COLO829 (cell line): ENCODE results near the gene DUS1L.

ENCODE experiments used
- DNase-seq: peaks from one replicate; pipeline ENCODE4 v3.0.0; 2012; ENCODE audit warnings: low spot score

Gene DUS1L

GRCh38 chr17:82023447-82024241 lies 42.0 kb downstream of the DUS1L start:
- DNase-seq, result no peak

- DNase-seq, result peak; percentile 94
These were observed 42.6 kb downstream of the DUS1L start, which contains the start of gene LRRC45 for GRCh38 chr17:82022981-82023446. Gene LRRC45, plus strand, starts transcription at chr17:82023305. Its CDS starts 339 bp downstream, at chr17:82023644.

GRCh38 chr17:82022310-82022980 lies 43.2 kb downstream of the DUS1L start, which contains the start of gene CENPX:
Gene CENPX, minus strand, starts transcription at chr17:82022878. Its CDS starts 17 bp downstream, at chr17:82022861.
- no peak for DNase-seq

- DNase-seq, result no peak
These were observed 43.7 kb downstream of the DUS1L start for GRCh38 chr17:82021900-82022309.

- no peak for DNase-seq
These were observed 44.3 kb downstream of the DUS1L start for GRCh38 chr17:82021107-82021899.

GRCh38 chr17:82020572-82021106 lies 45.0 kb downstream of the DUS1L start:
- DNase-seq, result no peak

- no peak for DNase-seq
These were observed 45.7 kb downstream of the DUS1L start for GRCh38 chr17:82019690-82020571.

GRCh38 chr17:82018989-82019689 lies 46.5 kb downstream of the DUS1L start:
- DNase-seq, result no peak

GRCh38 chr17:82018152-82018988 lies 47.2 kb downstream of the DUS1L start:
- DNase-seq, result no peak

GRCh38 chr17:82017612-82018151 lies 47.9 kb downstream of the DUS1L start:
- DNase-seq, result no peak

GRCh38 chr17:82016875-82017459 lies 48.6 kb downstream of the DUS1L start:
- no peak for DNase-seq

- no peak for DNase-seq
These were observed 49.3 kb downstream of the DUS1L start for GRCh38 chr17:82016061-82016874.

GRCh38 chr17:82015311-82015971 lies 50.2 kb downstream of the DUS1L start:
- DNase-seq, result no peak

- no peak for DNase-seq
These were observed 50.7 kb downstream of the DUS1L start for GRCh38 chr17:82014971-82015310.

GRCh38 chr17:82014432-82014831 lies 51.2 kb downstream of the DUS1L start:
- no peak for DNase-seq

GRCh38 chr17:82013772-82014321 lies 51.8 kb downstream of the DUS1L start:
- DNase-seq, result no peak

GRCh38 chr17:82013341-82013740 lies 52.3 kb downstream of the DUS1L start:
- no peak for DNase-seq
